22Rv1 (cell line): ENCODE measurements around the gene MARK4.

Source experiments
- H3K27ac ChIP-seq: fragments of 450-650 bp; 2 replicates; pipeline ENCODE4 v1.5.1; 2017
- CTCF ChIP-seq: fragments of 450-650 bp; IDR thresholded peaks from 2 replicates; pipeline ENCODE4 v1.5.1; 2017; ENCODE audit warnings: mild to moderate bottlenecking
- ZFX ChIP-seq: fragments of 450-650 bp; IDR thresholded peaks from 2 replicates; pipeline ENCODE4 v1.6.1; 2017; ENCODE audit warnings: antibody characterized with exemption, borderline replicate concordance

Gene MARK4

GRCh38 chr19:45354241-45354842 is 103.3 kb downstream of the MARK4 start:
- TF ChIP-seq ZFX (no peak), CTCF (no peak)
- no peak overlapping the region for H3K27ac ChIP-seq
